Ascending aorta (tissue), 2 donors: ENCODE measurements around the gene ACTA1. TPM values are rescaled to one million over a fixed set of nuclear protein-coding genes. Genes with fewer than 3 reads are reported as not detected.
"Not testable (repeated sequence)": the region's sequence is repeated elsewhere in the genome, so short reads cannot be mapped to it uniquely, and the experiment has no call there.

ENCODE experiments used
- DNase-seq, 2 donors: peaks; one replicate each; pipeline ENCODE4 v3.0.0-alpha.2; 2019; ENCODE audit warnings: low spot score in 2 of 2
- H3K27ac ChIP-seq, 2 donors: fragments of 200-600 bp; sonication (generic); one replicate each; pipeline ENCODE4 v1.5.1; 2016 to 2017; ENCODE audit warnings: mild to moderate bottlenecking in 1 of 2
- H3K27me3 ChIP-seq: fragments of 200-600 bp; sonication (generic); one replicate; pipeline ENCODE4 v1.5.1; 2017
- H3K36me3 ChIP-seq, 2 donors: fragments of 200-600 bp; sonication (generic); one replicate each; pipeline ENCODE4 v1.5.1; 2016
- H3K4me1 ChIP-seq, 2 donors: fragments of 200-600 bp; sonication (generic); one replicate each; pipeline ENCODE4 v1.5.1; 2016 to 2017; ENCODE audit warnings: mild to moderate bottlenecking in 1 of 2
- H3K4me3 ChIP-seq, 2 donors: fragments of 200-600 bp; sonication (generic); one replicate each; pipeline ENCODE4 v1.5.1; 2016 to 2017; ENCODE audit warnings: mild to moderate bottlenecking in 1 of 2
- H3K9me3 ChIP-seq, 2 donors: fragments of 200-600 bp; sonication (generic); one replicate each; pipeline ENCODE4 v1.5.1; 2016
- intact Hi-C: fragments of 100-400 bp; cut with DNase I; formaldehyde crosslinking; loops from one replicate; pipeline ENCODE4 v1.15.1; 2023
- total RNA-seq: library from RNA; depleted of rRNA; stranded (reverse); fragments of >200 nt; gene quantifications from one replicate; pipeline ENCODE4 v1.1.0, GENCODE V29; 2016
- TF ChIP-seq, protein P1 (sequence below), 3 experiments: fragments of 200-600 bp in 2 of 3; fragments of 450-650 bp in 1 of 3; sonication (generic) in 2 of 3; IDR thresholded peaks; one replicate each; pipeline ENCODE4 v1.5.1; 2016 to 2019; ENCODE audit warnings: antibody characterized with exemption in 3 of 3, mild to moderate bottlenecking in 1 of 3, moderate library complexity in 1 of 3

The ACTA1 gene
- total RNA-seq, 1 donor from 2014 or later: not detected

- DNase-seq: no peak
- no peaks in the 10 kb centered on the region for H3K27me3 ChIP-seq
- no peaks in the 10 kb centered on the region for H3K36me3 ChIP-seq
- H3K4me1 ChIP-seq: peaks cover 14 to 35% of the 10 kb centered on the region in 2 donors
- H3K4me3 ChIP-seq: no peak overlapping the region
- TF ChIP-seq, protein P1, sequence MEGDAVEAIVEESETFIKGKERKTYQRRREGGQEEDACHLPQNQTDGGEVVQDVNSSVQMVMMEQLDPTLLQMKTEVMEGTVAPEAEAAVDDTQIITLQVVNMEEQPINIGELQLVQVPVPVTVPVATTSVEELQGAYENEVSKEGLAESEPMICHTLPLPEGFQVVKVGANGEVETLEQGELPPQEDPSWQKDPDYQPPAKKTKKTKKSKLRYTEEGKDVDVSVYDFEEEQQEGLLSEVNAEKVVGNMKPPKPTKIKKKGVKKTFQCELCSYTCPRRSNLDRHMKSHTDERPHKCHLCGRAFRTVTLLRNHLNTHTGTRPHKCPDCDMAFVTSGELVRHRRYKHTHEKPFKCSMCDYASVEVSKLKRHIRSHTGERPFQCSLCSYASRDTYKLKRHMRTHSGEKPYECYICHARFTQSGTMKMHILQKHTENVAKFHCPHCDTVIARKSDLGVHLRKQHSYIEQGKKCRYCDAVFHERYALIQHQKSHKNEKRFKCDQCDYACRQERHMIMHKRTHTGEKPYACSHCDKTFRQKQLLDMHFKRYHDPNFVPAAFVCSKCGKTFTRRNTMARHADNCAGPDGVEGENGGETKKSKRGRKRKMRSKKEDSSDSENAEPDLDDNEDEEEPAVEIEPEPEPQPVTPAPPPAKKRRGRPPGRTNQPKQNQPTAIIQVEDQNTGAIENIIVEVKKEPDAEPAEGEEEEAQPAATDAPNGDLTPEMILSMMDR (IDR thresholded peaks at IDR 0.05): no peak
- no peaks in the 10 kb centered on the region for H3K9me3 ChIP-seq
- intact Hi-C loops: no loop called here
- H3K27ac ChIP-seq: no peak overlapping the region
Observed at GRCh38 chr1:229408458-229409037, 25.3 kb downstream of the ACTA1 start.

- peaks cover 14 to 35% of the 10 kb centered on the region in 2 donors for H3K4me1 ChIP-seq
- H3K27me3 ChIP-seq: no peaks in the 10 kb centered on the region
- no peaks in the 10 kb centered on the region for H3K9me3 ChIP-seq
- no peak for DNase-seq
- peak overlapping the region; percentile 40 to 62 for H3K4me3 ChIP-seq
- intact Hi-C loops: no loop called here
- H3K27ac ChIP-seq: no peak overlapping the region
- TF ChIP-seq, protein P1 (IDR thresholded peaks at IDR 0.05): no peak
- no peaks in the 10 kb centered on the region for H3K36me3 ChIP-seq
Observed at GRCh38 chr1:229407206-229408026, 26.5 kb downstream of the ACTA1 start.

- peaks cover 14 to 35% of the 10 kb centered on the region in 2 donors for H3K4me1 ChIP-seq
- TF ChIP-seq, protein P1 (IDR thresholded peaks at IDR 0.05): no peak
- no peak for DNase-seq
- peak overlapping the region; percentile 40 to 62 for H3K4me3 ChIP-seq
- H3K27ac ChIP-seq: no peak overlapping the region
- no peaks in the 10 kb centered on the region for H3K9me3 ChIP-seq
- intact Hi-C loops: no loop called here
- no peaks in the 10 kb centered on the region for H3K27me3 ChIP-seq
- H3K36me3 ChIP-seq: no peaks in the 10 kb centered on the region
Observed at GRCh38 chr1:229406798-229407197, 27.1 kb downstream of the ACTA1 start.

- no peak for DNase-seq
- H3K36me3 ChIP-seq: no peaks in the 10 kb centered on the region
- TF ChIP-seq, protein P1 (IDR thresholded peaks at IDR 0.05): no peak
- intact Hi-C loops: no loop called here
- no peak overlapping the region for H3K27ac ChIP-seq
- H3K9me3 ChIP-seq: no peaks in the 10 kb centered on the region
- H3K4me1 ChIP-seq: peaks cover 8 to 14% of the 10 kb centered on the region in 2 donors
- H3K4me3 ChIP-seq: no peak overlapping the region
- no peaks in the 10 kb centered on the region for H3K27me3 ChIP-seq
Observed at GRCh38 chr1:229403573-229403972, 30.3 kb downstream of the ACTA1 start.

DNA sequence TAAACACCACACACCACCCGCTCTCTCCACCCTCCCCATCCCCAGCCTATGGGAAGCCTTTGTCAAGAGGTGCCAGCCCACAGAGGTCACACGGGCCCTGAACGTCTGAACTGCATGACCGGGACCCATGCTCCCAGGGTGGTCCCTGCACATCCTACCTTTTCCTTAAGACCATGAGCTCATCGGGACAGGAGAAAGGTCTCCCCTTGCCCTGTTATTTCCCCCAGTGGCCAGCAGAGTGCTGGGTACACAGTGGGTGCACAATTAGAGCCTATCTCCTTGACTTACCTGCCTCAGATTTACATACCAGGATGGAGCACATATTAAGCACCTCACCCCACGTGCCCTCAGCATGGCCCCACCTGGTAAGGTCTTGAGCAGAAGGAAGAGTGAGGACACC lies 30.9 kb downstream of the ACTA1 start:
- peaks cover 8 to 9% of the 10 kb centered on the region in 2 donors for H3K4me1 ChIP-seq
- H3K9me3 ChIP-seq: no peaks in the 10 kb centered on the region
- no peak overlapping the region for H3K4me3 ChIP-seq
- H3K36me3 ChIP-seq: no peaks in the 10 kb centered on the region
- TF ChIP-seq, protein P1 (IDR thresholded peaks at IDR 0.05): no peak
- DNase-seq: no peak
- intact Hi-C loops: no loop called here
- no peaks in the 10 kb centered on the region for H3K27me3 ChIP-seq
- no peak overlapping the region for H3K27ac ChIP-seq

DNA sequence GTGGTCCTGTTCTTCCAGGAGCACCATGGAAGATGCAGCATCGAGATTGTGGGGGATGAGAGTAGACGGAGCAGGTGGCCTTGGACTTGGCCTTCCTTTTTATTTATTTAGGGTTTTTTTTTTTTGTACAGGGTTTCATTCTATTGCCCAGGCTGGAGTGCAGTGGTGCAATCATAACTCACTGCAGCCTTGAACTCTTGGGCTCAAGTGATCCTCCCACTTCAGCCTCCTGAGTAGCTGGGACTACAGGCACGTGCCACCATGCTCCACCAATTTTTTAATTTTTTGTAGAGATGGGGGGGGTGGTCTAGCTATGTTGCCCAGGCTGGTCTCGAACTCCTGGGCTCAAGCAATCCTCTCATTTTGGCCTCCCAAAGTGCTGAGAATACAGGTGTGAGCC lies 31.6 kb downstream of the ACTA1 start:
- intact Hi-C loops, H3K4me3 ChIP-seq, H3K27me3 ChIP-seq, H3K9me3 ChIP-seq, H3K4me1 ChIP-seq, DNase-seq, H3K27ac ChIP-seq, H3K36me3 ChIP-seq: not testable (repeated sequence)
